ENCODE data around the gene LNPEP. TPM values are rescaled to one million over a fixed set of nuclear protein-coding genes. Genes with fewer than 3 reads are reported as not detected.

LNPEP gene
- total and polyA plus RNA-seq, 2 of the 4 experiments (the other 2 are of a cell fraction), result 3.6 to 27.4 TPM

DNA sequence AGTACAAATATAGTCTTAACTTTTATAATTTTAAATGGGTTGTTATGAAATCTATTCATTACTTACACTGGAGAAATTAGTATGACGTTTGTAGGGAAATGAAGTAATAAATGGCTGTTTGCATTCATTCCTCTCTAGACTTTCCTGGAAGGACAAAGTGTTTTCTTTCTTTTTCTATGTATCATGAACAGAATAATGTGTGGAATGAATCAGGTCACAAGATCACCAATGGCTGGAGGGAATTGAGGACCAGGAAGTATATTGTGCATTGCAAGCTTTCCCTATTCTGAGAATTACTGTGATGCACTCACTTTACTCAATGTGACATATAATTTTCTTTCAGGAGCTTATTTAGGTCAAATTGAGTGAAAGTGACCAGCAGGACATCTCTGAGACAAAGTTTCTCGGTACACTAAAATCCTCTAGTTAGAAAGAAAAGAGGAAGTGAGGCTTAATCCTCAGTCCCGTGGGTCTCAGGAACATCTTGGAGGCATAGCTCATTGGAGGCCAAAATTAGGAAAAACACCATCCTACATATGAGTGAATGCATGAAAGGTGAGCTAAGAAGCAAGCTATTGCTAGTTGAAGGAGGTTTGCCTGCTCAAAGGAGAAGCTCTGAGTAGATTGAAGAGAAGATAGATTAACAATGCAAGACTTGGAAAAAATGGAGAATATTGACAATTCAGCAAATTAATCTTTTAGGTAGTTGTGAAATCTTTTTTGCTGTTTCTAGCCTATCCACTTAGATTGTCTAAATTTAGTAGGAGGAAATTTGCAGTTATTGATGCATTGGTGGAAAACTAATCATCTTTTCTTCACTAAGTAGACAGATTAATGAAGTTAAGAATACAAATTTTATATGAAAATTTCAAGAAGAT lies 31.6 kb upstream of the LNPEP start:
- H3K4me1 ChIP-seq (ENCODE audit: control insufficient read depth, insufficient read depth, low read length), result no peaks in the 10 kb centered on the region
- no peaks in the 10 kb centered on the region for H3K9me3 ChIP-seq (ENCODE audit: control insufficient read depth, insufficient read depth, low read length)
- H2BK20ac ChIP-seq (ENCODE audit: low read depth, low read length), result no peak overlapping the region
- H3K27ac ChIP-seq (ENCODE audit: insufficient read depth, low read length), result no peak overlapping the region
- CTCF ChIA-PET, result no interaction called here
- H3K23ac ChIP-seq (ENCODE audit: low read depth, low read length), result no peak overlapping the region
- no peak overlapping the region for H4K91ac ChIP-seq (ENCODE audit: insufficient read depth, low read depth, low read length)
- no peak overlapping the region for H3K14ac ChIP-seq (replicated peaks; ENCODE audit: low read depth, low read length)
- no peak overlapping the region for H2AK5ac ChIP-seq (ENCODE audit: low read depth, low read length)
- H2BK15ac ChIP-seq (ENCODE audit: low read depth, low read length), result no peak overlapping the region
- no peak overlapping the region for H3K4me3 ChIP-seq (ENCODE audit: insufficient read depth, low read depth, low read length)
- no peak overlapping the region for H3K4ac ChIP-seq (ENCODE audit: low read depth, low read length)
- H4K8ac ChIP-seq (ENCODE audit: low read depth in 2 of 2, low read length in 2 of 2), result no peak overlapping the region; a peak in 1 of 4 replicates
- dilution Hi-C loops (cut with HindIII; ENCODE audit: low sequenced_read_pairs, unreplicated experiment), result no loop called here
- H3K79me1 ChIP-seq (ENCODE audit: low read depth in 1 of 2, low read length in 2 of 2), result no peaks in the 10 kb centered on the region
- H3K4me2 ChIP-seq (ENCODE audit: low read depth, low read length), result no peak overlapping the region
- H3K18ac ChIP-seq (ENCODE audit: low read depth, low read length), result peak overlapping the region; percentile 69; the same call in 1 of the 2 replicates
- peak; percentile 59 for DNase-seq
- no peak overlapping the region for H4K5ac ChIP-seq (ENCODE audit: low read depth, low read length)
- no peaks in the 10 kb centered on the region for H3K9me1 ChIP-seq (ENCODE audit: insufficient read depth, low read length)
- no peak overlapping the region for H3K56ac ChIP-seq (ENCODE audit: extremely low read depth, insufficient read depth, low read length)
- H2BK5ac ChIP-seq (ENCODE audit: low read depth, low read length, poor library complexity, severe bottlenecking), result no peak overlapping the region
- H2BK120ac ChIP-seq (ENCODE audit: low read depth, low read length), result no peak overlapping the region
- H4K20me1 ChIP-seq (ENCODE audit: insufficient read depth, low read length), result no peaks in the 10 kb centered on the region
- in situ Hi-C loops (cut with MboI; ENCODE audit: low sequenced_read_pairs), result no loop called here
- ATAC-seq (ENCODE audit: low read depth), result peak; percentile 77
- intact Hi-C loops (cut with micrococcal nuclease), result no loop called here
- H3K9ac ChIP-seq (ENCODE audit: low read depth, low read length), result no peak overlapping the region
- no peaks in the 10 kb centered on the region for H3K27me3 ChIP-seq (ENCODE audit: control insufficient read depth, insufficient read depth, low read length)
- TF ChIP-seq CHD1 (IDR thresholded peaks at IDR 0.05; ENCODE audit: low read depth, low read length) (no peak), RCOR1 (IDR thresholded peaks at IDR 0.05; ENCODE audit: insufficient replicate concordance, low read length) (no peak)
- H3K36me3 ChIP-seq (ENCODE audit: control insufficient read depth, insufficient read depth, low read length), result no peaks in the 10 kb centered on the region
- H2AFZ ChIP-seq (replicated peaks; ENCODE audit: low read length, poor library complexity), result no peak overlapping the region
- no peak overlapping the region for H2AK9ac ChIP-seq (replicated peaks; ENCODE audit: low read depth, low read length, poor library complexity)
- no CpG with 5 or more reads among the region's 3 CpGs for WGBS, 2 experiments (ENCODE audit: extremely low coverage in 2 of 2, insufficient read length in 1 of 2)
- POLR2A ChIA-PET (ENCODE audit: unreplicated experiment), result no interaction called here
- BruUV-seq (replicated peaks), result no TSS peak
